Measurements from ENCODE around the gene CTDP1. TPM values are rescaled to one million over a fixed set of nuclear protein-coding genes. Genes with fewer than 3 reads are reported as not detected.
"Not testable (repeated sequence)": the region's sequence is repeated elsewhere in the genome, so short reads cannot be mapped to it uniquely, and the experiment has no call there.

Gene CTDP1
- polyA plus RNA-seq, 2 donors, result 10.8 to 13.0 TPM

- Histone ChIP-seq H3K27ac (ENCODE audit: low read depth in 2 of 2, low read length in 1 of 2) (no peak overlapping the region), H3K4me3 (ENCODE audit: low read depth in 1 of 2, low read length in 2 of 2) (no peak overlapping the region), H3K27me3 (ENCODE audit: control insufficient read depth in 1 of 2, insufficient read depth in 2 of 2, low read length in 2 of 2) (no peaks in the 10 kb centered on the region), H3K9me3 (ENCODE audit: control insufficient read depth in 2 of 2, insufficient read depth in 1 of 2, low read depth in 1 of 2, low read length in 1 of 2) (peaks cover 0 to 11% of the 10 kb centered on the region in 2 donors), H3K4me1 (ENCODE audit: control insufficient read depth in 2 of 2, insufficient read depth in 2 of 2, low read length in 1 of 2) (no peaks in the 10 kb centered on the region), H3K36me3 (ENCODE audit: control insufficient read depth in 2 of 2, insufficient read depth in 2 of 2, low read length in 1 of 2) (peaks cover 23 to 66% of the 10 kb centered on the region in 2 donors)
- 96 to 97% methylated on average over 29 of the region's 29 CpGs for WGBS, 2 donors
Measured at GRCh38 chr18:79717555-79718074, 38.0 kb downstream of the CTDP1 start.

GRCh38 chr18:79718126-79718525 is 38.5 kb downstream of the CTDP1 start:
- no peak overlapping the region for H3K4me3 ChIP-seq (ENCODE audit: low read depth in 1 of 2, low read length in 2 of 2)
- no peaks in the 10 kb centered on the region for H3K27me3 ChIP-seq (ENCODE audit: control insufficient read depth in 1 of 2, insufficient read depth in 2 of 2, low read length in 2 of 2)
- WGBS, 2 donors, result 97% methylated on average over 17 of the region's 17 CpGs
- H3K27ac ChIP-seq (ENCODE audit: low read depth in 2 of 2, low read length in 1 of 2), result no peak overlapping the region
- H3K4me1 ChIP-seq (ENCODE audit: control insufficient read depth in 2 of 2, insufficient read depth in 2 of 2, low read length in 1 of 2), result peaks cover 0 to 2% of the 10 kb centered on the region in 2 donors
- peaks cover 0 to 11% of the 10 kb centered on the region in 2 donors for H3K9me3 ChIP-seq (ENCODE audit: control insufficient read depth in 2 of 2, insufficient read depth in 1 of 2, low read depth in 1 of 2, low read length in 1 of 2)
- peaks cover 27 to 70% of the 10 kb centered on the region in 2 donors for H3K36me3 ChIP-seq (ENCODE audit: control insufficient read depth in 2 of 2, insufficient read depth in 2 of 2, low read length in 1 of 2)

- Histone ChIP-seq H3K4me1 (ENCODE audit: control insufficient read depth in 2 of 2, insufficient read depth in 2 of 2, low read length in 1 of 2) (peaks cover 0 to 2% of the 10 kb centered on the region in 2 donors), H3K9me3 (ENCODE audit: control insufficient read depth in 2 of 2, insufficient read depth in 1 of 2, low read depth in 1 of 2, low read length in 1 of 2) (peaks cover 0 to 13% of the 10 kb centered on the region in 2 donors), H3K27me3 (ENCODE audit: control insufficient read depth in 1 of 2, insufficient read depth in 2 of 2, low read length in 2 of 2) (no peaks in the 10 kb centered on the region), H3K36me3 (ENCODE audit: control insufficient read depth in 2 of 2, insufficient read depth in 2 of 2, low read length in 1 of 2) (peaks cover 27 to 69% of the 10 kb centered on the region in 2 donors), H3K27ac (ENCODE audit: low read depth in 2 of 2, low read length in 1 of 2) (no peak overlapping the region), H3K4me3 (ENCODE audit: low read depth in 1 of 2, low read length in 2 of 2) (no peak overlapping the region)
- 97% methylated on average over 29 to 30 of the region's 30 CpGs for WGBS, 2 donors
Measured at GRCh38 chr18:79718878-79719477, 39.4 kb downstream of the CTDP1 start.

- H3K36me3 ChIP-seq (ENCODE audit: control insufficient read depth in 2 of 2, insufficient read depth in 2 of 2, low read length in 1 of 2), result peaks cover 22 to 71% of the 10 kb centered on the region in 2 donors
- peaks cover 0 to 13% of the 10 kb centered on the region in 2 donors for H3K9me3 ChIP-seq (ENCODE audit: control insufficient read depth in 2 of 2, insufficient read depth in 1 of 2, low read depth in 1 of 2, low read length in 1 of 2)
- not testable (repeated sequence) for H3K4me1 ChIP-seq (ENCODE audit: control insufficient read depth in 2 of 2, insufficient read depth in 2 of 2, low read length in 1 of 2); H3K27ac ChIP-seq (ENCODE audit: low read depth in 2 of 2, low read length in 1 of 2); H3K27me3 ChIP-seq (ENCODE audit: control insufficient read depth in 1 of 2, insufficient read depth in 2 of 2, low read length in 2 of 2); H3K4me3 ChIP-seq (ENCODE audit: low read depth in 1 of 2, low read length in 2 of 2)
- WGBS, 2 donors, result 97% methylated on average over 17 to 19 of the region's 19 CpGs
Measured at GRCh38 chr18:79719478-79720358, 40.1 kb downstream of the CTDP1 start.

GRCh38 chr18:79720359-79720733 is 40.7 kb downstream of the CTDP1 start:
- 93 to 96% methylated on average over 14 of the region's 14 CpGs for WGBS, 2 donors
- no peak overlapping the region for H3K4me3 ChIP-seq (ENCODE audit: low read depth in 1 of 2, low read length in 2 of 2)
- peaks cover 0 to 13% of the 10 kb centered on the region in 2 donors for H3K9me3 ChIP-seq (ENCODE audit: control insufficient read depth in 2 of 2, insufficient read depth in 1 of 2, low read depth in 1 of 2, low read length in 1 of 2)
- H3K27ac ChIP-seq (ENCODE audit: low read depth in 2 of 2, low read length in 1 of 2), result no peak overlapping the region
- peaks cover 20 to 66% of the 10 kb centered on the region in 2 donors for H3K36me3 ChIP-seq (ENCODE audit: control insufficient read depth in 2 of 2, insufficient read depth in 2 of 2, low read length in 1 of 2)
- H3K27me3 ChIP-seq (ENCODE audit: control insufficient read depth in 1 of 2, insufficient read depth in 2 of 2, low read length in 2 of 2), result no peaks in the 10 kb centered on the region
- H3K4me1 ChIP-seq (ENCODE audit: control insufficient read depth in 2 of 2, insufficient read depth in 2 of 2, low read length in 1 of 2), result peaks cover 0 to 2% of the 10 kb centered on the region in 2 donors

- no peak overlapping the region for H3K27ac ChIP-seq (ENCODE audit: low read depth in 2 of 2, low read length in 1 of 2)
- WGBS, 2 donors, result 96% methylated on average over 13 of the region's 13 CpGs
- H3K27me3 ChIP-seq (ENCODE audit: control insufficient read depth in 1 of 2, insufficient read depth in 2 of 2, low read length in 2 of 2), result no peaks in the 10 kb centered on the region
- peaks cover 0 to 2% of the 10 kb centered on the region in 2 donors for H3K4me1 ChIP-seq (ENCODE audit: control insufficient read depth in 2 of 2, insufficient read depth in 2 of 2, low read length in 1 of 2)
- peaks cover 3 to 15% of the 10 kb centered on the region in 2 donors for H3K9me3 ChIP-seq (ENCODE audit: control insufficient read depth in 2 of 2, insufficient read depth in 1 of 2, low read depth in 1 of 2, low read length in 1 of 2)
- peaks cover 10 to 47% of the 10 kb centered on the region in 2 donors for H3K36me3 ChIP-seq (ENCODE audit: control insufficient read depth in 2 of 2, insufficient read depth in 2 of 2, low read length in 1 of 2)
- H3K4me3 ChIP-seq (ENCODE audit: low read depth in 1 of 2, low read length in 2 of 2), result no peak overlapping the region
Measured at GRCh38 chr18:79723036-79723435, 43.4 kb downstream of the CTDP1 start.

- Histone ChIP-seq H3K27me3 (ENCODE audit: control insufficient read depth in 1 of 2, insufficient read depth in 2 of 2, low read length in 2 of 2) (no peaks in the 10 kb centered on the region), H3K4me3 (ENCODE audit: low read depth in 1 of 2, low read length in 2 of 2) (no peak overlapping the region), H3K36me3 (ENCODE audit: control insufficient read depth in 2 of 2, insufficient read depth in 2 of 2, low read length in 1 of 2) (peaks cover 9 to 41% of the 10 kb centered on the region in 2 donors), H3K4me1 (ENCODE audit: control insufficient read depth in 2 of 2, insufficient read depth in 2 of 2, low read length in 1 of 2) (peaks cover 0 to 2% of the 10 kb centered on the region in 2 donors), H3K9me3 (ENCODE audit: control insufficient read depth in 2 of 2, insufficient read depth in 1 of 2, low read depth in 1 of 2, low read length in 1 of 2) (peaks cover 3 to 13% of the 10 kb centered on the region in 2 donors), H3K27ac (ENCODE audit: low read depth in 2 of 2, low read length in 1 of 2) (no peak overlapping the region)
- WGBS, 2 donors, result 86 to 88% methylated on average over 11 of the region's 11 CpGs
Measured at GRCh38 chr18:79723628-79724027, 44.0 kb downstream of the CTDP1 start.

GRCh38 chr18:79724299-79725080 is 44.9 kb downstream of the CTDP1 start:
- 94 to 95% methylated on average over 15 of the region's 15 CpGs for WGBS, 2 donors
- peaks cover 0 to 2% of the 10 kb centered on the region in 2 donors for H3K4me1 ChIP-seq (ENCODE audit: control insufficient read depth in 2 of 2, insufficient read depth in 2 of 2, low read length in 1 of 2)

GRCh38 chr18:79725486-79725885 is 45.9 kb downstream of the CTDP1 start:
- Histone ChIP-seq H3K4me1 (ENCODE audit: control insufficient read depth in 2 of 2, insufficient read depth in 2 of 2, low read length in 1 of 2) (peaks cover 0 to 2% of the 10 kb centered on the region in 2 donors), H3K9me3 (ENCODE audit: control insufficient read depth in 2 of 2, insufficient read depth in 1 of 2, low read depth in 1 of 2, low read length in 1 of 2) (peaks cover 3 to 16% of the 10 kb centered on the region in 2 donors), H3K27me3 (ENCODE audit: control insufficient read depth in 1 of 2, insufficient read depth in 2 of 2, low read length in 2 of 2) (no peaks in the 10 kb centered on the region), H3K36me3 (ENCODE audit: control insufficient read depth in 2 of 2, insufficient read depth in 2 of 2, low read length in 1 of 2) (peaks cover 20 to 38% of the 10 kb centered on the region in 2 donors), H3K4me3 (ENCODE audit: low read depth in 1 of 2, low read length in 2 of 2) (no peak overlapping the region), H3K27ac (ENCODE audit: low read depth in 2 of 2, low read length in 1 of 2) (no peak overlapping the region)
- WGBS, 2 donors, result 94 to 96% methylated on average over 15 of the region's 15 CpGs

More at GRCh38 chr18:79724299-79725080, 44.9 kb downstream of the CTDP1 start:
- H3K36me3 ChIP-seq (ENCODE audit: control insufficient read depth in 2 of 2, insufficient read depth in 2 of 2, low read length in 1 of 2), result peaks cover 13 to 42% of the 10 kb centered on the region in 2 donors
- H3K9me3 ChIP-seq (ENCODE audit: control insufficient read depth in 2 of 2, insufficient read depth in 1 of 2, low read depth in 1 of 2, low read length in 1 of 2), result peaks cover 3 to 14% of the 10 kb centered on the region in 2 donors
- no peaks in the 10 kb centered on the region for H3K27me3 ChIP-seq (ENCODE audit: control insufficient read depth in 1 of 2, insufficient read depth in 2 of 2, low read length in 2 of 2)
- no peak overlapping the region for H3K4me3 ChIP-seq (ENCODE audit: low read depth in 1 of 2, low read length in 2 of 2)
- no peak overlapping the region for H3K27ac ChIP-seq (ENCODE audit: low read depth in 2 of 2, low read length in 1 of 2)

Measured in esophagus (tissue), 2 donors.